DMS 273 treated with DMSO at 0.1 percent for 48 hours (cell line): ENCODE measurements around the gene ITGAL.

ENCODE experiments used
- DNase-seq: peaks from one replicate; lab custom pipeline; 2025; lab: John Stamatoyannopoulos, UW

Gene ITGAL

DNA sequence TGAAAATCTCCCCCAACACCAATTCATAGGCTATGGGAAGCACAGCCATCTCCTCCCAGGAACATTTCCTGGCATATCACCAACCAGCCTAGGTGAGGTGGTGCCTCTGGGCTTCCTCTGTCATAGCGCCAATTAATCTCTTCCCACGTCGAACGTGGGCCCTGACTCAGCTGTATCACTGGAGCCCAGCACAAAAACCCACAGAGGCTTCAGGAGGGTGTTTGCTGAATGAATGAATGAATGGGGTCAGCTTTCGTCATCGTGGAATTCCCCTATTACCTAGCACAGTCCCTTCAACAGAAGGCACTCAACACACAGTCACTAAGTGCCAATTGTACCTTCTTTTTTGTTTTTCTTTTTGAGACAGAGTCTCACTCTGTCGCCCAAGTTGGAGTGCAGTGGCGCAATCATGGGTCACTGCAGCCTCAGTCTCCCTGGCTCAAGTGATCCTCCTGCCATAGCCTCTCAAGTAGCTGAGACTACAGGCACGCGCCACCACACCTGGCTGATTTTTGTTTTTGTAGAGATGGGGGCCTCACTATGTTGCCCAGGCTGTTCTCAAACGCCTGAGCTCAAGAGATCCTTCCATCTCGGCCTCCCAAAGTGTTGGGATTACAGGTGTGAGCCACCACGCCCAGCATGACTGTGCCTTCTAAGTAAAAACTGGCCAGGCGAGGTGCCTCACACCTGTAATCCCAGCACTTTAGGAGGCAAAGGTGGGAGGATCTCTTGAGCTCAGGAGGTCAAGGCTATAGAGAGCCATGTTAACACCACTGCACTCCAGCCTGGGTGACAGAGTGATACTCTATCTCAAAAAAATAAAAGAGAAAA is 94.8 kb downstream of the ITGAL start:
- no peak for DNase-seq

- no peak for DNase-seq
Observed at GRCh38 chr16:30567991-30568638, 95.6 kb downstream of the ITGAL start.

DNA sequence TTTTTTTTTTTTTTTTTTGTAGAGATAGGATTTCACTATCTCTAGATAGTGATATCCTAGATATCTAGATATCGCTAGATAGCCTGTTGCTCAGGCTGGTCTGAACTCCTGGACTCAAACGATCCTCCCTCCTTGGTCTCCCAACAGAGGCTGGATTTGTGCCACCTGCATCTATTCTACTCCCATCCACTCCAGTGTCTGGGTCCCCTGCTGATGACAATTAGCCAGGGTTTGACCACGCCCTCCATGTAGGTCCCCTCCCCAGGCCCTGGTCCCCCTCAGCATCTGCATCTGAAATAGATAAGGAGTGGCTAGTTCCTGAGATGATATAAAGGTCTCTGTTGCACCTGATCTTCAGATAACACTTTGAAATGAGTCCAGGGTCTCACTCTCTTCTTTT is 96.7 kb downstream of the ITGAL start:
- no peak for DNase-seq

- no peak for DNase-seq
Observed at GRCh38 chr16:30569746-30570635, 97.4 kb downstream of the ITGAL start.

DNA sequence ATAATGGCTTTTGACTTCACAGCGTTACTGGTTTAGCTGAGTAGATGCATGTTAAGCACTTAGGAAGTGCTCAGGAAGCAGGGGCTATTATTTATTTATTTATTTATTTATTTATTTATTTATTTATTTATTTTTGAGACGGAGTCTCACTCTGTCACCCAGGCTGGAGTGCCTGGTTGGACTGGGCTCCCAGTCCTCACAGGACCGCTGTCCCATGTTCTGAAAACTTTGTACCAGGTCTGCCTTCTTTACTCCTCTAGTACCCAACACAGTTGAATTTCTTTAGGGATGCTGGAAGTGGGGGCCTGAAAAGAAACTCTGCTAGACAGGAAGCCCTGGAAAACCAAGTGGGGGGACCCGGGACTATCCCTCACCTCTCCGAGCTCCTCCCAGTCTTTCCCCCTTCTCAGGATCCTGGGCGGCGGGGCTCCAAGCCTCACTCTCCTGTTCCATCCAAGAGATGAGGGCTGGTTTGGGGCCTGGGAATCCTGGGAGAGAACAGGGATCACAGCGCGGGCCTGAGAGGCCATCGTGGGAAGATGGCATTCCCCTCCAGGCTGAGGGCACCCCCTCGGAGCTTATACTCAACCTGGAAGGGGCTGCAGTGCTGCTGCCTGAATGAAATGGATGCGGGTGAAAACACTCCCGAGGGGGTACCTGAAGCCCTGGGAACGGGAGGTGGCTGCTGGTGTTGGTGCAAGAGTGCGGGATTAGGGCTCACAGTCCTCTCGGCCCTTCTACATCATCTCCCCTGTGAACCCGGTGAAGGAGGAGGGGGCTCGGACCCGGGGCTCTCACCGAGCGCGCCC is 98.3 kb downstream of the ITGAL start:
- DNase-seq: no peak

- DNase-seq: peak; percentile 94
Observed at GRCh38 chr16:30571445-30572322, 99.1 kb downstream of the ITGAL start, which contains the start of gene ZNF688. TSS of gene ZNF688 (minus strand) at chr16:30571714. CDS start at chr16:30571629, 85 bp downstream.
